Stimulated activated CD8-positive, alpha-beta memory T cell treated with anti-CD3 and anti-CD28 coated beads, Interleukin-15, amount 100 ng/mL, for 1 hour (primary cell): Measurements from ENCODE around the gene GOLGB1.

ENCODE experiments used
- DNase-seq: peaks from one replicate; pipeline ENCODE4 v3.0.0-alpha.2; 2020; ENCODE audit warnings: low read depth

GOLGB1 gene

GRCh38 chr3:121740896-121741295 is 8.6 kb downstream of the GOLGB1 start:
- no peak for DNase-seq

GRCh38 chr3:121739902-121740301 is 9.6 kb downstream of the GOLGB1 start:
- DNase-seq: no peak

- no peak for DNase-seq
Observed at GRCh38 chr3:121737644-121738043, 11.9 kb downstream of the GOLGB1 start.

- no peak for DNase-seq
Observed at GRCh38 chr3:121736112-121736511, 13.4 kb downstream of the GOLGB1 start.

GRCh38 chr3:121735047-121735696 is 14.4 kb downstream of the GOLGB1 start:
- DNase-seq: no peak

GRCh38 chr3:121730940-121731687 is 18.4 kb downstream of the GOLGB1 start:
- DNase-seq: no peak

- DNase-seq: no peak
Observed at GRCh38 chr3:121724130-121724529, 25.4 kb downstream of the GOLGB1 start.

GRCh38 chr3:121723485-121723884 is 26.1 kb downstream of the GOLGB1 start:
- no peak for DNase-seq

GRCh38 chr3:121722411-121722810 is 27.1 kb downstream of the GOLGB1 start:
- no peak for DNase-seq

- DNase-seq: no peak
Observed at GRCh38 chr3:121720163-121720562, 29.4 kb downstream of the GOLGB1 start.

- DNase-seq: no peak
Observed at GRCh38 chr3:121719423-121719822, 30.1 kb downstream of the GOLGB1 start.

GRCh38 chr3:121718205-121718846 is 31.2 kb downstream of the GOLGB1 start:
- DNase-seq: no peak

- no peak for DNase-seq
Observed at GRCh38 chr3:121710347-121710746, 39.2 kb downstream of the GOLGB1 start.

GRCh38 chr3:121707531-121708273 is 41.8 kb downstream of the GOLGB1 start:
- no peak for DNase-seq

GRCh38 chr3:121705541-121705940 is 44.0 kb downstream of the GOLGB1 start:
- no peak for DNase-seq

- no peak for DNase-seq
Observed at GRCh38 chr3:121703973-121704372, 45.6 kb downstream of the GOLGB1 start.

- no peak for DNase-seq
Observed at GRCh38 chr3:121698901-121699300, 50.6 kb downstream of the GOLGB1 start.

- no peak for DNase-seq
Observed at GRCh38 chr3:121698476-121698875, 51.1 kb downstream of the GOLGB1 start.

GRCh38 chr3:121696186-121696585 is 53.4 kb downstream of the GOLGB1 start:
- DNase-seq: no peak

GRCh38 chr3:121692010-121692699 is 57.4 kb downstream of the GOLGB1 start:
- no peak for DNase-seq

GRCh38 chr3:121690777-121691405 is 58.6 kb downstream of the GOLGB1 start:
- DNase-seq: no peak
